GM21737 (cell line): ENCODE results near the gene MS4A18.

ENCODE experiments used
- ATAC-seq: cut with Tn5 transposase; IDR thresholded peaks from one replicate; pipeline ENCODE4 v1.9.1; 2021; ENCODE audit warnings: mild to moderate bottlenecking, moderate library complexity; ENCODE audit not compliant: unreplicated experiment

The MS4A18 gene

DNA sequence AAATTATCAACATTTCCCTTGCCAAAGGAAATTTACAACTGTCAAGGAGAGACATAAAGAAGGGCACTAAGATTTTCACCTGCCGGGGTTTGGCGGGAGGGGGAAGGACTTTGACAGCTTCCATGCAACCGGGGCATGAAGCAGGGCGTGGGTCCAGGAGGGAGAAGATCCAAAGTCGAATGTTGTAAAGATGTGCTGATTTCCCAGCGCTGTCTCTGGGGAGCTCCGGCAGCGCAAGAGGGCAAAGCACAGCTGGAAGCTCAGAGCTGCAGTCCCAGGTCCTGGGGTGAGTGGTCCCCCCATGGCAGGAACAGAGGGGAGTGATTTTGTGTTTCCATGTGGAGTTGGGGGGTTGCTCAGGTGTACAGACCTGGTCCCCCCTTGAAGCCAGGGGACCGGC, 60.6 kb downstream of the MS4A18 start, which contains the start of gene MS4A10:
Gene MS4A10 (plus strand): TSS at position 198 of the 400 bp plus-strand sequence. CDS start 5,003 bp downstream, outside the sequence.
- no peak for ATAC-seq

- no peak for ATAC-seq
These were observed 61.4 kb downstream of the MS4A18 start for GRCh38 chr11:60785806-60786361.

DNA sequence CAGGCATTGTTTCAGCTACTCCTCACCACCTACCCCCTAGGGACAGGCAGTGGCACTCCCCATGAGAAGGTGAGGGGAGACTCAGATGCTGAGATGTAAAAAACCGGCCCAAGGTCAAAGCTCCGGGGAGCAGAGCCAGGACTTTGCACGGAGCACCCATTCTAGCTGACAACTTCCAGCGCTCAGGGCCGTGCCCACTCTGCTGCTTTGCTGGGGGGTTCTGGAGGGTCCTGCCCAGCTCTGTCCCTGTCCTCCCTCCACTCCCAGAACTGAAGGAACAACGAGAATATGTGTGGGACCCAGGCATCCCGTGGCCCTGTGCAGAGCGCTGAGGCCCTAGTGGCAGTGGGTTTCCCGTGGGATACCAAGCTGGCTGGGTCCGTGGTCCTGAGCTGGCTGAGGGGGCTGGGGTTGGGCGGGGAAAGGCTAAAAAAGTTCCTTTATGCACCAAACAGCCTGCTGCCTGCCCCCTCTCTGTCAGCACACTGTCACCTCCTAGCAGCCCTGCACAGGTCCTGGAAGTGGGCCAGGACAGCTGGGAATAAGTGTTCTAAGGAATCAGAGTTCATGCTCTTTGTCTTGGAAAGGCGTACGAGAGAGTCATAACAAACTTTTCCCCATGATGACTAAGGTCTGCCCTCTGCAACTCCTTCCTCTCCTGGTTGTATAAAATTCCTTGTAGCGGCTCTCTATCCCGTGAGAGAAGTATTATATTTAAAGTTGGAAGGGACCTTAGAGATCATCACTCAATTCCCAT, 62.5 kb downstream of the MS4A18 start:
- no peak for ATAC-seq

DNA sequence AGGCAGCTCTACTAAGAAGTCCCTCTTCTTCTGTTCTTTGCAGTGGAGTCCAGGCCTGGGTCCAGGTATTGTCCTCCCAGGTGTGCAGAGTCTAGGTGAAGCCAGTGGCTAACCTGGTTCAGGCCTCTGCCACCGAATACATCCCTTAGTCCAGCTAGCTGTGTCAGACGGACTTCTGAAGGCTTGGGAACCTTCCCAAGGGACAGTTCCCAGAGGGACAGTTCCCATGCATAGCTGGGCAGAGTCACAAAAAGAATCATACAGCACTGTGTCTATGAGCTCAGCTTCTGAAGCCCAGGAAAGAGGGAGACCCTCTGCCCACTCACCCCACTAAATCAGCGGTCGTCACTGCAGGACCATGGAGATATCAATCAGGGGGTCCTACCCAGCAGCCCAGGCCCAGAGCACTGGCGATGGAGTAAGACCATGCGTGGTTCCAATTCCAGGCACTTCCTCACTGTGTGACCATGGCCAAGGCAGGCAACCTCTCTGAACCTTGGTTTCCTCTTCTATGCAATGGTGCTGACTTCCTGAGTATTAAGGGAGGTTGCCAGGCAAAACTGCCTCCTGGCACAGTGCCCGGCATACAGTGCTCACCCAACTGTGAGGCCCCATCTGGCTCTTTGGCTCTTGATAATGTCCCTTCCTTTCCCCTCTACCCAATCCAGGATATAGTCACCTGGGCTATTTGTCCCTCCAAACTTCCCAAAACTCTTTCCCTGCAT, 64.0 kb downstream of the MS4A18 start:
- ATAC-seq, result no peak

DNA sequence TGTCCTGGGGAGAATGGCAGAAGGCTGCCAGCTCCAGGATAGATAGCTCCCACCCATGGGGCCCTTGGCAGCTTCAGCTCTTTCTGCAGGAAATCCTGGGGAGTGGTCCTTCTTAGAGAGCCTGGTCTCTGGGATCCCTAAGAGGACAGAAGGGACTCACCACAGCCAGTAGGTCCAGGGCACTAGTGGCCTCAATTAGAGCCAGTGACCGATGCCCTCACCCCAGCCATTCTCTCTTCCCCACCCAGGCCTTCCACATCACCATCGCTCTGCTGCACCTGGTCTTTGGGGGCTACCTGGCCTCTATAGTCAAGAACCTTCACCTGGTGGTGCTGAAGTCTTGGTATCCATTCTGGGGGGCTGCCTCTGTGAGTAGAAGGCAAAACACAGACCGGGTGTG, 66.2 kb downstream of the MS4A18 start:
- no peak for ATAC-seq

DNA sequence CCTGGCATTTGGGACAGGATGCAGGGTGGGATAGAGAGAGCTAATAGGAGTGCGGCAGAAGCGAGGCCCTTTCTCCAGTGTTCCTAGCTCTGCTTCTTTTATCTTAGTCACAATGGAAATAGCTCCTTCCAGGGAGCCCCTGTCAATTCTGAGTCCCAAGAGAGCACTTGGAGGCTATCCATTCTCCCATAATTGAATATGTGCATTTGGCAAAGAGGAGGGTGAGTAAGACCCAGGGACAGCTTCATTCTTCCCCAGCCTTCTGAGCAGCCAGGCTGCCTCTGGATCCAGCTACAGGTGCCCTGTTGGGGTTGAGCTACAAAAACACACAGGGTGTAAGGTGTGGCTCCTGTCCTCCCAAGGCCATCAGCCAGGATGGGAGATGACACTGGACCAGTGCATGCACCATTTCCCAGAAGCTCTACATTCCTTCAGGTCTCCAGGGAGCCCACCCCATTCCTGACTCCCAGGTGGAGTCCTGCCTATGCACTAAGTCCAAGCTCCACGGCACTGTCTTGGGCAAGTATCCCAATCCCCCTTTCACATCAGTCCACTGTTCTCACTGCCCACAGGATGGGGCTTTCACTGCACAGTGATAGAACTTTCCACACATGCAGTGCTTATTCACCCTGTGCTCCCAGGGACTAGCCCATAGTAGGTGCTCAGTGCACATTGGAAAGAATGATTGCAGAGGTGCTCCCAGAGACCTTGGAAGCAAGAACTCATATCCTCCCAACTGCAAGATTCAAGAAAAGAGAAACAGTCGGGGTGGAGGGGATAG, 66.8 kb downstream of the MS4A18 start:
- ATAC-seq, result no peak

GRCh38 chr11:60792521-60792920, 68.0 kb downstream of the MS4A18 start:
- no peak for ATAC-seq
